GM23248 (cell line): ENCODE results near the gene RALGDS. TPM values are rescaled to one million over a fixed set of nuclear protein-coding genes. Genes with fewer than 3 reads are reported as not detected.

Experiments
- DNase-seq: peaks from one replicate; pipeline ENCODE4 v3.0.0-alpha.2; 2015
- H2AFZ ChIP-seq: fragments of 200-600 bp; sonication (generic); 2 replicates; pipeline ENCODE4 v1.6.1; 2016; ENCODE audit warnings: antibody characterized with exemption
- H3F3A ChIP-seq: fragments of 200-600 bp; sonication (generic); 2 replicates; pipeline ENCODE4 v1.6.1; 2016; ENCODE audit warnings: mild to moderate bottlenecking, antibody characterized with exemption, mixed run types; ENCODE audit not compliant: insufficient read depth
- H3K27ac ChIP-seq: fragments of 200-600 bp; sonication (generic); 2 replicates; pipeline ENCODE4 v1.5.1; 2016; ENCODE audit warnings: mild to moderate bottlenecking
- H3K27me3 ChIP-seq: fragments of 200-600 bp; sonication (generic); replicated peaks from 2 replicates; pipeline ENCODE4 v1.6.1; 2016; ENCODE audit warnings: mild to moderate bottlenecking; ENCODE audit not compliant: insufficient read depth
- H3K36me3 ChIP-seq: fragments of 200-600 bp; sonication (generic); 2 replicates; pipeline ENCODE4 v1.6.1; 2016; ENCODE audit warnings: low read depth, mild to moderate bottlenecking
- H3K4me1 ChIP-seq: fragments of 200-600 bp; sonication (generic); 2 replicates; pipeline ENCODE4 v1.6.1; 2016; ENCODE audit warnings: mild to moderate bottlenecking; ENCODE audit not compliant: insufficient read depth
- H3K4me2 ChIP-seq: fragments of 200-600 bp; sonication (generic); one replicate; pipeline ENCODE4 v1.6.1; 2016; ENCODE audit warnings: mild to moderate bottlenecking; ENCODE audit not compliant: unreplicated experiment
- H3K4me3 ChIP-seq: fragments of 200-600 bp; sonication (generic); 2 replicates; pipeline ENCODE4 v1.5.1; 2016; ENCODE audit warnings: mild to moderate bottlenecking
- H3K79me2 ChIP-seq: fragments of 200-600 bp; sonication (generic); 2 replicates; pipeline ENCODE4 v1.6.1; 2016; ENCODE audit warnings: mild to moderate bottlenecking; ENCODE audit not compliant: insufficient read depth
- H3K9ac ChIP-seq: fragments of 200-600 bp; sonication (generic); 2 replicates; pipeline ENCODE4 v1.6.1; 2016; ENCODE audit warnings: mild to moderate bottlenecking
- H3K9me2 ChIP-seq: fragments of 200-600 bp; sonication (generic); 2 replicates; pipeline ENCODE4 v1.6.1; 2016; ENCODE audit warnings: mixed run types, mild to moderate bottlenecking, moderate library complexity; ENCODE audit not compliant: insufficient read depth
- H3K9me3 ChIP-seq: fragments of 200-600 bp; sonication (generic); one replicate; pipeline ENCODE4 v1.6.1; 2017; ENCODE audit warnings: low read depth
- H4K20me1 ChIP-seq: fragments of 200-600 bp; sonication (generic); 2 replicates; pipeline ENCODE4 v1.6.0; 2016; ENCODE audit not compliant: insufficient read depth
- EZH2 ChIP-seq: fragments of 200-600 bp; sonication (generic); IDR thresholded peaks from 2 replicates; pipeline ENCODE4 v1.6.1; 2018; ENCODE audit warnings: antibody characterized with exemption, mild to moderate bottlenecking; ENCODE audit not compliant: insufficient read depth, poor library complexity, severe bottlenecking
- EZH2phosphoT487 ChIP-seq: fragments of 200-600 bp; sonication (generic); IDR thresholded peaks from 2 replicates; pipeline ENCODE4 v1.6.1; 2018; ENCODE audit warnings: antibody characterized with exemption, moderate library complexity, mild to moderate bottlenecking, low read depth; ENCODE audit not compliant: insufficient read depth
- WGBS, 2 experiments: methylation state at CpG; one replicate each; pipeline ENCODE4 v1.1.6; 2015 to 2017; ENCODE audit warnings: low lambda C conversion rate in 2 of 2, low coverage in 1 of 2; ENCODE audit errors: missing lambda C conversion rate in 2 of 2; 5-methylcytosine and 5-hydroxymethylcytosine counted together
- in situ Hi-C: fragments of 300-500 bp; cut with MboI; formaldehyde crosslinking; loops from 2 replicates; pipeline ENCODE4 v1.15.0; 2020
- polyA plus RNA-seq: library from polyadenylated mRNA; unstranded; fragments of >200 nt; fragmentation: Nextera tagmentation; extraction: Ambion mirVana; gene quantifications from 2 replicates; pipeline ENCODE4 v1.2.1, GENCODE V29; 2016
- total RNA-seq: library from RNA; depleted of rRNA; stranded (reverse); fragments of >200 nt; shearing (Covaris generic); gene quantifications from 2 replicates; pipeline ENCODE4 v1.2.3, GENCODE V29; 2014

The RALGDS gene
- total and polyA plus RNA-seq, 2 experiments from 2014 or later = 8.9 to 21.7 TPM

- H3F3A ChIP-seq = no peaks in the 10 kb centered on the region
- no peaks in the 10 kb centered on the region for H3K9me2 ChIP-seq
- peaks cover 59% of the 10 kb centered on the region for H3K79me2 ChIP-seq
- H3K9me3 ChIP-seq = no peaks in the 10 kb centered on the region
- H4K20me1 ChIP-seq = no peaks in the 10 kb centered on the region
- no peak for DNase-seq
- no peak overlapping the region for H3K4me2 ChIP-seq
- WGBS, 2 experiments = 79 to 82% methylated on average over 16 to 18 of the region's 18 CpGs
- TF ChIP-seq EZH2phosphoT487 (no peak), EZH2 (no peak)
- H3K4me1 ChIP-seq = peaks cover 5% of the 10 kb centered on the region
- H3K36me3 ChIP-seq = no peaks in the 10 kb centered on the region
- H2AFZ ChIP-seq = no peak overlapping the region
- H3K27me3 ChIP-seq = no peaks in the 10 kb centered on the region
- no peak overlapping the region for H3K4me3 ChIP-seq
- no peak overlapping the region for H3K27ac ChIP-seq
- in situ Hi-C loops = loop anchor here (10.0 kb wide), 1 partner anchor 98 kb away; no protein-coding TSS in a partner anchor
- H3K9ac ChIP-seq = no peak overlapping the region
Observed at GRCh38 chr9:133142684-133143622, 21.9 kb upstream of the RALGDS start.

GRCh38 chr9:133141833-133142595 lies 21.0 kb upstream of the RALGDS start:
- Histone ChIP-seq H4K20me1 (no peaks in the 10 kb centered on the region), H2AFZ (no peak overlapping the region), H3F3A (no peaks in the 10 kb centered on the region), H3K79me2 (peaks cover 59% of the 10 kb centered on the region), H3K27me3 (no peaks in the 10 kb centered on the region), H3K27ac (no peak overlapping the region), H3K9ac (no peak overlapping the region), H3K9me2 (no peaks in the 10 kb centered on the region), H3K9me3 (no peaks in the 10 kb centered on the region), H3K4me1 (peaks cover 5% of the 10 kb centered on the region), H3K36me3 (no peaks in the 10 kb centered on the region), H3K4me2 (no peak overlapping the region), H3K4me3 (no peak overlapping the region)
- in situ Hi-C loops = loop anchor here (10.0 kb wide), 1 partner anchor 97 kb away; no protein-coding TSS in a partner anchor
- TF ChIP-seq EZH2phosphoT487 (no peak), EZH2 (no peak)
- WGBS, 2 experiments = 66 to 68% methylated on average over 14 to 16 of the region's 16 CpGs
- DNase-seq = no peak

- Histone ChIP-seq H3K27me3 (no peaks in the 10 kb centered on the region), H3K36me3 (no peaks in the 10 kb centered on the region), H3K9ac (no peak overlapping the region), H3K9me2 (no peaks in the 10 kb centered on the region), H3K4me3 (no peak overlapping the region), H3K9me3 (no peaks in the 10 kb centered on the region), H4K20me1 (no peaks in the 10 kb centered on the region), H3F3A (peaks cover 8% of the 10 kb centered on the region), H3K4me2 (no peak overlapping the region), H3K27ac (no peak overlapping the region), H3K4me1 (peaks cover 11% of the 10 kb centered on the region), H3K79me2 (peaks cover 48% of the 10 kb centered on the region), H2AFZ (no peak overlapping the region)
- in situ Hi-C loops = loop anchor here (10.0 kb wide), 1 partner anchor 96 kb away; no protein-coding TSS in a partner anchor
- no peak for DNase-seq
- 79 to 83% methylated on average over 10 to 14 of the region's 14 CpGs for WGBS, 2 experiments
- TF ChIP-seq EZH2phosphoT487 = no peak
Observed at GRCh38 chr9:133140606-133141005, 19.6 kb upstream of the RALGDS start.

- Histone ChIP-seq H2AFZ (no peak overlapping the region), H3K9ac (no peak overlapping the region), H3K4me1 (peaks cover 14% of the 10 kb centered on the region), H3K9me3 (no peaks in the 10 kb centered on the region), H3K9me2 (no peaks in the 10 kb centered on the region), H4K20me1 (no peaks in the 10 kb centered on the region), H3K27me3 (no peaks in the 10 kb centered on the region), H3K4me3 (no peak overlapping the region), H3K36me3 (no peaks in the 10 kb centered on the region), H3K79me2 (peaks cover 45% of the 10 kb centered on the region), H3F3A (peaks cover 9% of the 10 kb centered on the region), H3K4me2 (no peak overlapping the region), H3K27ac (no peak overlapping the region)
- in situ Hi-C loops = loop anchor here (10.0 kb wide), 1 partner anchor 95 kb away; no protein-coding TSS in a partner anchor
- WGBS, 2 experiments = 81 to 89% methylated on average over 2 to 4 of the region's 4 CpGs
- TF ChIP-seq EZH2phosphoT487 (no peak), EZH2 (no peak)
- no peak for DNase-seq
Observed at GRCh38 chr9:133140174-133140505, 19.1 kb upstream of the RALGDS start.
